NCI-H2081 (cell line): ENCODE measurements around the gene ITGB5.
"Not testable (repeated sequence)": the region's sequence is repeated elsewhere in the genome, so short reads cannot be mapped to it uniquely, and the experiment has no call there.

Experiments used
- DNase-seq, 2 experiments: peaks; one replicate each; lab custom pipeline; 2025; lab: John Stamatoyannopoulos, UW

The ITGB5 gene

DNA sequence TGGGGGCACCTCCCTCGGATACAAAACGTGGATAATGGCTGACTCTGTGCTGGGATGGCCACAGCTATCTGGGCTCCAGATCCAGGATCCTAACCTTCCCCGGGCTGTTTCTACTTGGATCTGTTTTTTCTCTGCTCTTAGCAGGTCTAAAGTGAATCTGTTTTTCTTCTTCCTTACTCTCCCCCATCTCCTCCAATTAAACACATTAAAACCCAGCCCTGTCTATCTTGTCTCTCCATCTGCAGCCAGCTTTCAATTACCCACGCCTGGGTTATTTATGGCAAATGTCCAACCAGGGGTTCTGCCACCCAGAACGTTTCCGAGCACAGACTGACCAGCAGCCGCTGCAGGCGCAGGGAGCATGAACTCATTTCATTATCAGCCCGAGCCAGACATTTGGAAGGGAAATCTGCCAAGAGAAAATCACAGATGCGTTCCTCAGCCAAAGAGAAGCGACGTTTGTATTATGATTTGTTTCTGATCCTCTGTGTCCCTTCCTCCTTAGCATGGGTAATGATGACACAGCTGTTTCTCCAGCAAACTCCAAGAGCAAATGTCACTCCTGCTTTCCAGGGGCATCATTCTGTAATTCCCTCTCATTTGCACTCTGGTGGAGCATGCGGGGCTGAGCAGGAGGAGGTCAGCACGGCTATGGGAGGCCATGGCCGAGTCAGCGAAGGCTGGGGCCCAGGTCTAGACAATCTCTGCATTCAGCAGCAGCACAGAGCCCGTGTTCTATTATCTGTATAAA, 114.9 kb downstream of the ITGB5 start:
- DNase-seq = peak; percentile 36 to 73

DNA sequence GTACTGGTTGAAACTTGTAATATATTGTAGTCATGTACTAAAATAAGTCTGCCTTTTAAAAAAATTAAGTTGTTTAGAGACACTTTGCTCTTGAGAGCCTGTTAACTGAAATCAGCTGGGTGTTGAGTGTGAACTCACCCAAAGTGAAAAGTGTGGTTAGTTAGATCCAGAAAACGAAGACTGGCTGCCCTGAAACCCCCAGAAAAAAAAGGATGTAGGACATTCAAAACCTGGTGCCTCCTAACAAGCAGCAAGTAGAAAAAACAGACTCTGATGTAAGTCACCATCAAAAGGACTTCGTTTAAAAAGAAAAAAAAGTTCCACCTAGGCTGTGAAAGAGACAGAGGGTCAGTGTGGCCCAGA, 116.1 kb downstream of the ITGB5 start:
- no peak for DNase-seq

DNA sequence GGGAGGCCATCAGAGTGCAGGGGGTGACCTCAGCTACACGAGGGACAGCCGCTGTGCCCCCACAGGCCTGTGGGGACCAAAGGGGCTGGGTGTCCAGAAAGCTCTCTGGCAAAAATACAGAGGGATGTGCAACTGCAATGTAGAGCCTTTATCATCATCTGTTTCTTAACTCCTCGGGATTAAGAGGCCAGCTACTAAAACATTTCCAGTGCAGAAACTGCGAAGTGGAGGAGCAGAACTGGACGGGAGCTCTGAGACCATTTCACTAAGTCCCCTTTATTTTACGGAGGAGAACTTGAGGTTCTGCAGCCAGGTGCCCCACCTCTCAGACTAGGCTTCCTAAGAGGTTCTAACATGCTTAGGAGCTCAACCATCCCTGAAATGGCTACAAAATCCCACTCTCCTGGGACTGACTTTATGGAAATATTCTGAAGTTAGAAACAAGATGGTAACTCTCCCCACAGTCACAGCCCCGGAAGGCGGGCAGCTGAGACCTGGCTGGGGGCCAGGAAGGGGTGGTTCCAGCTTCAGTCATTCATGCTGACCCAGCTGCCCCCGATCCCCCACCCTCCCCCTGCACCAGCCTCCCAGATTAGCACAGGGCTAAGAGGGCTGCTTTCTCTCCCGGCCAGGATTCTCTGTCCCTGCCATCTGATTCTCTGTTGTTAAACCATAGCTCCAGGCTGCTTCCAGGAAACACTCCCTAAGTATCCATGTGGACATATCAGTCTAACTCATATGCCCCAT, 116.7 kb downstream of the ITGB5 start:
- peak; percentile 30 to 53 for DNase-seq

DNA sequence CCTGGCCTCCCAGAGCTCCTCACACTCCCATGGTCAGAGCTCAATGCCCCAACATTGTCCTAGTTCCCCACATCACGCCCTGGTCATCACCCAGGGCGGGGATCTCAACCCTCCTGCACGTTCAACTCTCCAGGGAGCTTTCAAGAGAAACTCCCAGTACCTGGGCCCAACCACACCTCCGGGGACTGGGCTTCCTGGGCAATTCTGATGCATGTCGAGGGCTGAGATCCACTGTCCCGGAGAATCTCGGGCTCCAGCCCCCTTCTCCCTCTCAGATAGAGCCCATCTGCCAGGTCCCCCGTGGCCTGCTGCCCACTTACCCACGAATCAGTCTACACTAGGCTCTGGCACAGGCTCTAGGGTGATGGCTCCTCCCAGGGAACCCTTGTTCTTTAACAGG, 117.7 kb downstream of the ITGB5 start:
- no peak for DNase-seq

DNA sequence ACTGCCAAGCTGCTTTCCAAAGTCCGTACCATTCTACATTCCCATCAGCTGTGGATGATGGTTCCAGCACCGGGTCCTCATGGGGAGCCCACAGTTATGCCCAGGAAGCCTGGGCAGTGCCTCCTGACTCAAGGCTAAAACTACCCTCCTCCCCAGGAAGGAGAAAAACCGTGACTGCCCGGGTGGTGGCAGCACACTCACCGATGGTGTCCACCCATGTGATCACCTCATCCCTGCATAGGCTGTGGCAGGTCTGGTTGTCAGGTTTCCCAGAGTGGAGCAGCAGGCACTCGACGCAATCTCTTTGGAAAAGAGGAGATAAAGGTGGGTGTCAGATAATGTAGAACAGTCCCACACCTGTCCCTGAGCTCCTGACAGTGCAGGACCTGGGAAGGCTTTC, 118.4 kb downstream of the ITGB5 start:
- peak; percentile 21 to 73 for DNase-seq

DNA sequence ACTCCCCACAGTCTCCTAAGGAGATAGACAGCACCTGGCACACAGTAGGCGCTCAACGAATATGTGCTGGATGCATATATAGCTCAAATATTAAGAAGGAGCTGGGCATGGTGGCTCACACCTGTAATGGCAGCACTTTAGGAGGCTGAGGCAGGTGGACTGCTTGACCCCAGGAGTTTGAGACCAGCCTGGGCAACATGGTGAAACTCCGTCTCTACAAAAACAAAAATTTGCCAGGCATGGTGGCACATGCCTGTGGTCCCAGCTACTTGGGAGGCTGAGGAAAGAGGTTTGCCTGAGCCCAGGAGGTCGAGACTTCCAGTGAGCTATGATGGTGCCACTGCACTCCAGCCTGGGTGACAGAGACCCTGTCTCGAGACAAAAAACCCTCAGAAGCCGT, 119.5 kb downstream of the ITGB5 start:
- DNase-seq = no peak

DNA sequence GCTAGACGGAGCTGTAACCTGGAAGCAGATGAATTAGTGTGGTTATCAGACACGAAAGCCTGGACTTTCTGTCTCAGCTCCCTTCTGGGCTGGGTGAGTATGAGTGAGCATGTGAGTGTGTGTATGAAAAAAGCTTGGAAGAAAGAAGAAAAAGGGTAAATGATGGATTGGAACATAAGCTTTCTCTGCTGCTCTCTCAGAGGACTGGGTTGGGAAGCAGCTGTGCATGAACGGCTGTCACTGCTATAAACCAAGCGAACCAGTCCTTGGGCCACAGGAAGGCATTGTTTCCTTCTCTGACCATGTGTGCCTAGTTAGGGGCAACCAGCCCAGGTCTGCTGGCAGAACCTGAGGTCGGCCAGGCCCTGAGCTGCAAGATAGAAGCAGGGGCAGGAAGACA, 119.9 kb downstream of the ITGB5 start:
- no peak for DNase-seq

DNA sequence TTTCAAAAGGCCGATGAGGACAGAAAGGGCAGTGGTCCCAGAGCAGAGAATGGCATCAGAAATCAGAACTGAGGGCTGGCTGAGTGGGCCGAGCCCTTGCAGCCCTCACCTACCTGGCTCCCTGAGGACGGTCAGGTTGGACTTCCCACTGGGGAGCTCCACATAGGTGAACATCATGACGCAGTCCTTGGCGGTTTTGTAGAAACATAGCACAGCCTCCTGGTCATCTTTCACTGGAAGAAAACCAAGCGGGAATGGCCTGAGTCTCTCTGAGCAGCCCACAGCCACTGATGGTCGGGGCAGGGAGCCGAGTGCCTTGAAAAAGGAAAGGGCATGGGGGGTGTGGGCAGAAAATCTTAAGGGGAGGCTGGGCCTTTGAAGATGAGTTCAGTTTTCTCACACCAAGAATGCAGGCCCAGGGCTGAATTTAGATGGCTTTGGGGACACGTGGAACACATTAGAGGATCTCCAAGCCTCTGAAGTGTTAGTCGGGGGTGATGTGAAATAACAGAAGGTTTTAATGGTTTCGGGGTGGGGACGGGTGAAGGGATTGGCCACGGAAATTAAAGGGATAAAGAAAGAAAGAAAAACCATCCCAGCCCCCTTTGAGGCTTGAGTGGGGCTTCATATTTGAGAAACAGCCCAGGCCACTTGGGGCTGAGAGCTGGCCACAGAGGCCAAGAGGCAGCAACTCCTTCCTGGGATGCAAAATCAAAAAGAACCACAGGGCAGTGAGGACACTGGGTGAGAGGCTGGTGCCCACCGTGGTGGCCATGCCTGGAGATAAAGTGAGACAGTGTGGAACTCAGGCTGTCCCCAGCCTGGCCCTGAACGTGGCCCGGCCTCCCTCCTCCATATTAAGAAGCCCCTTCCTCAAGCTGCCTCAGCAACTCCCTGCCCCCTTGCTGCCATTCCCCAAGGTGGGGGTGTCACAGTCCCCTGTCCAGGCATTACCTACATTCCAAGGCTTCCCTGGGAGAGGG, 120.8 kb downstream of the ITGB5 start:
- no peak for DNase-seq

DNA sequence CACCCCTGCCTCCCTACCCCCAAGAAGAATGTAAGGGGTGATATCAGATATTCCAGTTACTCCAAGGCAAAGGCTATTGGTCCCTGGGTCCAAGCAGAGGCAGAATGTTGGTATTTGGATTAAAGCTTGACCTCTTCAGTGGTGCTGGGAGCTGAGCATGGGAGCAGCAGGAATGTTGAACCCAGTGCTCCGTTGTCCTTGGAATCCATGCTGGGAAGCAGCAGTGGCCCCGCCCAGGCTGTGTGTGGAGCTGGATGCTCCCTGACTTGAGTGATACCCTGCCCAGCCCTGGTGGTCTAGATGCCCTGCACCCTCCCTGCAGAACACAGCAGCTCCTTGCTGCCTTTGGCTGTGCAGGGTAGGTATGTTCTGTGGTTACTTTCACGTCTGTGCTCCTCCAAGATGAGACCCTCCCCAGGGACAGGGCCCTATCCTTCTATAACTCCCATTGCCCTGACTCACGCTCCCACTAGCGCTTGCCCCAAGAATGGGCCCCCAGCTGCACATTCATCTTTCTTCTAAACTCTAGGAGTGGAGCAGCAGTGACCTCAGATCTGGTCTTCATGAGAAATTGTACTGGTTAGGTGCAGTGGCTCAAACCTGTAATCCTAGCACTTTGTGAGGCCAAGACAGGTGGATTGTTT, 121.8 kb downstream of the ITGB5 start:
- DNase-seq = no peak

DNA sequence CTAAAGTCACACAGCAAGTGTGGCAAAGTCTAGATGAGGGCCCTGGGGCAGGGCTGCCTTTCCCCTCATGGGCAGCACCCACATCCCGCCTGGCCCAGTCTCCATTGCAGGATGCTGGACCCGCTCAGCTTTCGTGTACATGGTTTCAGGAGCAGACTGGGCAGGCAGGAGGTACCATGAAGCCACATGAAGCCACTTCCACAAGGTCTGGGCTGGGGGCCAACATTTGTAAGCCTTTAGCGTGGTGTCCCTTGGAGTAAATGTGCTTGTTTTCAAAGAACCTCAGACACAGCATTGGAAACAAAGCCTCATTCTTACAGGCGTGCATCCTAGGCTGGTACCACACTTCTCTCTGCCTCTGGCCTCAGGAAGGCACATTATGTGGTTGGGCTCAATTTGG, 122.4 kb downstream of the ITGB5 start:
- DNase-seq = peak in 1 of 2 experiments; percentile 50

DNA sequence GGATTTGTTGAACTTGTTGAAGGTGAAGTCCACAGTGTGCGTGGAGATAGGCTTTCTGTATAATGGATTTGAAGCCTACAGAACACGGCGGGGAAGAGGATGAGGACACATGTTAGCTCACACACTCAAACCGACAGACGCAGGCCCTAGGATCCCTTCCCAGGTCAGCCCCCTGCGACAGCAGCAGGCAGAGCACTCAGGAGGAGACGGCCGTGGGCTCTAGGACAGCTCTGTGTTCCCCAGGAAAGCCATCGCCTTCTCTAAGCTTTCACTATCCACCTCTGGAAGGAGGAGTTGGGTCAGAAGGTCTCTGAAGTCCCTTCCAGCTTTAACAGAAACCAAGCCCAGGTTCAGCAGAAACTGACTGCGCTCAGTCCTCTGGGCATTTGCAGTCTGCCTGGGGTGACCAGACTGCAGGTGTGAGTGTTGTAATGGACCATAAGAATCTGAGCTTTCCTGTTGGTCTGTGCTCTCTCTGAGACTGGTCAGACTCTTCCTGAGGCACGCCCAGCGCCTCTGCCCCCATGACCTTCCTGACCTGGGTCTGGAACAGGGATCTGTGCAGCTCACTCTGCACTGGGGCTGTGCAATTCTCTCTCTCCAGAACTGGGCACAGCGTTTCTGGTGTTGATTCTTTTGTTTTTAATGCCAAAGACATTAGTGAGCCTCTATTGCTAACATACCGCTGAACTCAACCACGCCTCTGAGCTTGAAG, 123.4 kb downstream of the ITGB5 start:
- no peak for DNase-seq

DNA sequence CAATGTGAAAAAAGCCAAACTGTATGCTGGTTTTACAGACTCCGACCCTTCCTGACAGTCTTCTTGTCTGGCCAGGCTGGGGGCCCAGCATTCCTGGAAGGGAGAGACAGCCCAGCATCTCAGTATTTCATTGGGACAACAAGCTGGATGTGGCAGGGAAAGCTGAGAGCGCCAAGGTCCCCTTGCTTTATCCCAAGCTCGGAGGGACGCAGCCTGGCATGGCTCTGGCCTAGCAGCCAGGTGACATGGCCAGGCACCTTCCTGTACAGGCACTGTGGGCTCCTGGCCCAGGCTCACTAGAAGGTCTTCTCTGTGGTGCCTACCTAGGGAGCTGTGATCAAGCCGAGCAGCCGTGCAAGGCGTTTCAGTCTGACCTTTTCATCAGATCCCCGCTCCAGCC, 124.0 kb downstream of the ITGB5 start:
- DNase-seq = no peak

DNA sequence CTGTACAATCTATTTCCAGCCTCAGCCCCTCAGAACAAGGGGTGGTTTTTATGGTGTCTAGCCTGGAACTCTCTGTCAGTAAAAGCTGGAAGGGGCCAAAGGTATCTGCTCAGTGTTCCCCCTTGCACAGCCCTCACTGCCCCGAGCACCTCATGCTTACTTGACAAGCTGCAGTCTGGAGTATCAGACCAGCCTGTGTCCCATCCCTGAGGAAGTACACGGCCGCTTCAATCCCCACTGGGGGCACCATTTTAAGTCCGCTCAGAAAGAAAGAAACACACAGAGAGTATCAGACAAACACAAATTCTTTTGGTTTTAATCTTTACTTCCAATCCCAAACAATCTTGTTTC, 124.5 kb downstream of the ITGB5 start:
- DNase-seq = no peak

DNA sequence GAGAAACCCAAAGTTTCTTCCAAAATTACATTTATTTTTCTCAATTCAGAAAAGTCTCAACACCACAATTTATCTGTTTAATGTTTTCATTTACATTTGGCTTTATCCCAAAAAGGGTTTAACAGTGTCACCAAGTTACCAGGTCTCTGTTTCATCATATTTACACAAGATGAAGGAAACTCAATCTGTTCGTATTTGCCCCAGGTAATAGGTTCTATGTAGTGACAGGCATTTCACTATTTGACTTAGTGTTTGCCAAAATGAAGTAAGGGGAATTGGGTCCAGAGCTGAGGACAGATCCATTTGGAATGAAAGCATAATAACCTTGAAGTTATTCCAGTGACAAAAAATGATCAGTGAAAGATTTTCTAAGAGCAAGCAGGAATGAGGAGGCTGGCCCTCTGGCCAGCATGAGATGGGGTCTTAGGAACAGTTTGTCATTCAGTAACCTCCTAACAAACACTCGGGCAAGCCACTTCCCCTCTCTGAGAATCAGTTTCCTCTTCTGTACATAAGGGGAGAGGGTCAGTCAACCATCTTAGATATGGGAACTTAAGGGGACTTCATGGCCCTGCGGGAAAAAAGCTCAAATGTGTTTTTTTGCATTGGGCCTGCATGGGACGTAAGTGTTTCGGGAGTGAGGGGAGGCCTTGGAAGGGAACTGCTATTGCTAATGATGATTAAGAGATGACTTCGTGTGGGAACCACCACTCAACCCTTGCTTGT, 125.1 kb downstream of the ITGB5 start:
- peak in 1 of 2 experiments; percentile 15 for DNase-seq

DNA sequence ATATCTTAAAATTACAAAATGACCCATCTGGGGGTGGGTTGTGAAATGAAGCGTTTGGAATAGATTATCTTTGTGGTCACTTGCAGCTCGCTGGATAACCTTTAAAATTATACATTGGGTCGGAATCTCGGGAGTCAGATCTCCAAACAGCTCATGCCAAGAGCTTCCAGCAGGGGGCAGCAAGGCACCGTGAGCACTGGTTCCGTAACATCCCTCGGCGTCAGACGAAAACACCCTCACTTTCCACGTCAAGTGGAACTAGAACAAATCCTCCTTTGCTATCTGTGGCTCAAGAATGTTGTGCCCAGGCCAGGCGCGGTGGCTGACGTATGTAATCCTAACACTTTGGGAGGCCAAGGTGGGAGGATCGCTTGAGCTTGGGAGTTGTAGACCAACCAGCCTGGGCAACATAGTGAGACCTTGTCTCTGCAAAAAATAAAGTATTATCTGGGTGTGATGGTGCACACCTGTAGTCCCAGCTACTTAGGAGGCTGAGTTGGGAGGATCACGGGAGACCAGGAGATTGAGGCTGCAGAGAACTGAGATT, 125.8 kb downstream of the ITGB5 start:
- DNase-seq = peak; percentile 83 to 88

DNA sequence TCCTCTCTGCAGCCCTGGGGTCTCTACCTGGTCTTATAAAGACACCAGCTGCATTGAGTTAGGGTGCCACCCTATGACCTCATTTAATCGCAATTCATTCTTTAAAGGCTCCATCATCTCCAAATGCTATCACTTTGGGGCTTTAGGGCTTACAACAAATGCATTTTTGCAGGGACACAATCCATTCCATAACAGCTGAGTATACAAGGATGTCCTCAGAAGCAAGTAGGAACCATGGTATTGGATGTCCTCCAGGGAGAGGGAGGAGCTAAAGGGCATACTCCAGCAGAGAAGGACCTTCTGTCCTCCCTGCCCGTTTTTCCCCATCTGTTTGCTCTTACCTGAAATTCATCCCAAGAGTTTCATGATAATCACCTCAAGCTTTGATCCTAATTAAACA, 126.6 kb downstream of the ITGB5 start:
- no peak for DNase-seq

DNA sequence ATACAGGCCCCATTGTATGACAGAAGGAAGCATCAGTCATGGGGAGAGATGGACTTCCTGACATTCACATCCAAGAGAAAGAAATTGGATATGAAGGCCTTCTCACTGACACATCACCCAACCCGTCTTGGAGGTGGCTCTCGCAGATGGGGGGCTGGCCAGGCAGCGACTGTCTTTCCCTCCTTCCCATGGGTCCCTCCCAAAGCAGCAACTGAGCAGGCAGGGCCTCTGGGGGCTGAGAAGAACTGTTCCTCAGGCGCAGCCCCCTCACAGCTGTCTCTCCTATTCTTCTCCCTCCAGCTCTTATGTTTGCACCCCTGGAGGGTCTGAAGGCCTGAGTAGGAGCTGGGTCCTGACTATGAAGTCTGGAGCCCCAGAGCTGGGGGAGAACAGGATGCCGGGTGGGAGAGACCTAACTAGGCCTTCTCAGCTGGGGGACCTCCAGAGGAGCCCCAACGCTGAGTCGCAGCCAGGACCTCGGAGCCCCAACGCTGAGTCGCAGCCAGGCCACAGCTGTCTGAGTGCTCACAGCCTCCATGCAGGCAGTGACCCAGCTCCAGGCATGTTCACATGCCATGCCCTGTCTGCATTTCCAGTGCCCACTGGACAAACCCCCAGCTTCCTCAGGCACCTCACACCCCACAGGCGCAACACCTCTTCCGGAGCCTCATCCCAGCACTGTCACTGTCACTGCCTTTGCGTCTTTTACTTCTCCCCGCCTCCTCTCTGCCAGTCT, 127.3 kb downstream of the ITGB5 start:
- no peak for DNase-seq

DNA sequence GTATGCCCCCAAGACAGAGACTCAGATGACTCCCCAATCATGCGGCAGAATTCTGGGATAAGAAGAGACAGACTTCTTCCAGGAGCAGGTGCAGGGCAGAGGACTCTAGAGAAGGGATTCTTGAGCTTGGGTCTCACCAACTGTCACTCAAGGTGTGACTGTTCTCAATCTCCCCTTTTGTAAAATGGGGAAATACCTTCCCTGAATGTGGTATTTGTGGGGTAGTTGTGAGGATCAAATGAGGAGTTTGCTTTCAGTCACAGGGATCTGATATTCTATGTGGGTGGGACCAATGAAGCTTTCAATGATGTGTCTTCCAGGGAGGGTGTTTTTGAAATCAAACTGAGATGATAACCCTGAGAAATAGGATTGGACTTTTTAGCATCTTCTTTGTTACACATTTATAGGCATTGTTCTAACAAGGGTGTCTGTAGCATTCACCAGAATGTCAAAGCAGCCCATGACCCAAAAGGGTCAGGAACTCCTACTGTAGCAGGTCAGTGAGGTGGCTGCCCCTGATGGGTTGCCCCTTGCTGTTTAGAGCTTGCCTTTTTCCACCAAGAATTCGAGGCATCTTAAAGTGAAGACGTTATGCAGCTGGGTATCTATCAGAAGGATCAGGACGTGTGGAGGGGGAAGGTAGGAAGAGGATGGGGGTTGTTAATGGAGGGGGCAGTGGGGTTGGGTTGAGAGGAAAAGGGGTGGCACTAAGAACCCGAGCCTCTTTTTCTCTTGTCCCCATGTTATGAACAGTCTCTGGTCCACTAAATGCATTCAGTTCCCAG, 128.1 kb downstream of the ITGB5 start:
- DNase-seq = no peak

DNA sequence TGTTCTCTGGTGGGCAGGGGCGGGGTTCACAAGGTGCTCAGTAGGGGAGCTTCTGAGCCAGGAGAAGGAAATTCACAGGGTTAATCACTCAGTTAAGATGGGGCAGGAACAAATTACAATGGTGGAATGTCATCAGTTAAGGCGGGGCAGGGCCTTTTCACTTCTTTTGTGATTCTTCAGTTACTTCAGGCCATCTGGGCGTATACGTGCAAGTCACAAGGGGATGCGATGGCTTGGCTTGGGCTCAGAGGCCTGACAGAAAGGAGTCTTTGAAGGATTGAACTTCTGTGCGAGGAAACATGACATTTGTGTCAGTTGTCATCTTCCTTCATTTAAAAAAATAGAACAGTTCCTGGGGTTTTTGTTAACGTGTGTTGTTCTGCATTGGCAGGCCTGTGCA, 129.2 kb downstream of the ITGB5 start:
- DNase-seq = not testable (repeated sequence)
